ENCODE measurements around the gene CXCL11. TPM values are rescaled to one million over a fixed set of nuclear protein-coding genes. Genes with fewer than 3 reads are reported as not detected.

The CXCL11 gene
- total RNA-seq, 1 donor from 2014 or later, result 0.62 TPM

GRCh38 chr4:76007089-76007862 lies 28.6 kb downstream of the CXCL11 start, which contains the start of gene CXCL9:
CXCL9 (minus strand) TSS chr4:76007509; CDS start chr4:76007449, 60 bp downstream.
- intact Hi-C loops (cut with DNase I), result no loop called here

DNA sequence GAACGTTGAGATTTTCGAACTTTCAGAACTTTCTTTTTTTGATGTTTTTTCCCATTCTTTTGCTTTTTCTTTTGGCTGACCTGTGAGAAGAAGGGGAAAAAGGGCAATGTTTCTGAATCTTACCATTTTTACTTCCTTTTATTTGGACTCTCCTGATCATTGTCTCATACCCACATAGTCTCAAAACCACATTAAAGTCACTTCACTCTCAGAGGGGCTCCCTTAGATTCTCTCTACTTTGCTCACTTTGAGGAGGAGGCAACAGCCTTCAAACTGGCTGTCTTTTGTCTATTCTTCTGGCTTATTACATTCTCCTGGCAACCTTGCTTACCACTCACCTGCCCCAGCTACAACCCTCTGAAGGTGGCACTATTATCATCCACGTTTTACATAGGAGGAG lies 32.2 kb downstream of the CXCL11 start:
- Histone ChIP-seq H3K9me3 (no peaks in the 10 kb centered on the region), H3K36me3 (no peaks in the 10 kb centered on the region), H3K27ac (no peak overlapping the region), H3K4me1 (no peaks in the 10 kb centered on the region), H3K4me3 (no peak overlapping the region), H3K27me3 (ENCODE audit: low read depth) (no peaks in the 10 kb centered on the region)
- no peak for DNase-seq
- ATAC-seq, result no peak
- intact Hi-C loops (cut with DNase I), result no loop called here
- TF ChIP-seq, protein P1, sequence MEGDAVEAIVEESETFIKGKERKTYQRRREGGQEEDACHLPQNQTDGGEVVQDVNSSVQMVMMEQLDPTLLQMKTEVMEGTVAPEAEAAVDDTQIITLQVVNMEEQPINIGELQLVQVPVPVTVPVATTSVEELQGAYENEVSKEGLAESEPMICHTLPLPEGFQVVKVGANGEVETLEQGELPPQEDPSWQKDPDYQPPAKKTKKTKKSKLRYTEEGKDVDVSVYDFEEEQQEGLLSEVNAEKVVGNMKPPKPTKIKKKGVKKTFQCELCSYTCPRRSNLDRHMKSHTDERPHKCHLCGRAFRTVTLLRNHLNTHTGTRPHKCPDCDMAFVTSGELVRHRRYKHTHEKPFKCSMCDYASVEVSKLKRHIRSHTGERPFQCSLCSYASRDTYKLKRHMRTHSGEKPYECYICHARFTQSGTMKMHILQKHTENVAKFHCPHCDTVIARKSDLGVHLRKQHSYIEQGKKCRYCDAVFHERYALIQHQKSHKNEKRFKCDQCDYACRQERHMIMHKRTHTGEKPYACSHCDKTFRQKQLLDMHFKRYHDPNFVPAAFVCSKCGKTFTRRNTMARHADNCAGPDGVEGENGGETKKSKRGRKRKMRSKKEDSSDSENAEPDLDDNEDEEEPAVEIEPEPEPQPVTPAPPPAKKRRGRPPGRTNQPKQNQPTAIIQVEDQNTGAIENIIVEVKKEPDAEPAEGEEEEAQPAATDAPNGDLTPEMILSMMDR (IDR thresholded peaks at IDR 0.05), result no peak

More at GRCh38 chr4:76007089-76007862, 28.6 kb downstream of the CXCL11 start, which contains the start of gene CXCL9:
- ATAC-seq (no peak), DNase-seq (no peak)
- Histone ChIP-seq H3K36me3 (no peaks in the 10 kb centered on the region), H3K9me3 (no peaks in the 10 kb centered on the region), H3K4me3 (no peak within 1 kb of the TSS), H3K27ac (no peak within 1 kb of the TSS), H3K4me1 (peaks cover 8% of the 10 kb centered on the region), H3K27me3 (ENCODE audit: low read depth) (no peaks in the 10 kb centered on the region)
- TF ChIP-seq, protein P1 (IDR thresholded peaks at IDR 0.05), result no peak

GRCh38 chr4:76003035-76003434 lies 32.8 kb downstream of the CXCL11 start:
- TF ChIP-seq, protein P1 (IDR thresholded peaks at IDR 0.05), result no peak
- Histone ChIP-seq H3K36me3 (no peaks in the 10 kb centered on the region), H3K27me3 (ENCODE audit: low read depth) (no peaks in the 10 kb centered on the region), H3K9me3 (no peaks in the 10 kb centered on the region), H3K27ac (no peak overlapping the region), H3K4me3 (no peak overlapping the region), H3K4me1 (no peaks in the 10 kb centered on the region)
- intact Hi-C loops (cut with DNase I), result no loop called here
- no peak for DNase-seq
- no peak for ATAC-seq

GRCh38 chr4:76002176-76002575 lies 33.7 kb downstream of the CXCL11 start:
- intact Hi-C loops (cut with DNase I), result no loop called here
- Histone ChIP-seq H3K36me3 (no peaks in the 10 kb centered on the region), H3K9me3 (no peaks in the 10 kb centered on the region), H3K27me3 (ENCODE audit: low read depth) (no peaks in the 10 kb centered on the region), H3K27ac (no peak overlapping the region), H3K4me3 (no peak overlapping the region), H3K4me1 (no peaks in the 10 kb centered on the region)
- TF ChIP-seq, protein P1 (IDR thresholded peaks at IDR 0.05), result no peak
- ATAC-seq (peak in 1 of 2 donors; percentile 51), DNase-seq (no peak)

- TF ChIP-seq, protein P1 (IDR thresholded peaks at IDR 0.05), result no peak
- Histone ChIP-seq H3K9me3 (no peaks in the 10 kb centered on the region), H3K36me3 (no peaks in the 10 kb centered on the region), H3K4me3 (no peak overlapping the region), H3K4me1 (no peaks in the 10 kb centered on the region), H3K27me3 (ENCODE audit: low read depth) (no peaks in the 10 kb centered on the region), H3K27ac (no peak overlapping the region)
- ATAC-seq (no peak), DNase-seq (no peak)
- intact Hi-C loops (cut with DNase I), result no loop called here
Observed at GRCh38 chr4:76001700-76002099, 34.2 kb downstream of the CXCL11 start.
